ENCODE measurements around the gene GRIK3. TPM values are rescaled to one million over a fixed set of nuclear protein-coding genes. Genes with fewer than 3 reads are reported as not detected.

The GRIK3 gene
- total RNA-seq, 2 donors from 2014 or later: 0.14 TPM

DNA sequence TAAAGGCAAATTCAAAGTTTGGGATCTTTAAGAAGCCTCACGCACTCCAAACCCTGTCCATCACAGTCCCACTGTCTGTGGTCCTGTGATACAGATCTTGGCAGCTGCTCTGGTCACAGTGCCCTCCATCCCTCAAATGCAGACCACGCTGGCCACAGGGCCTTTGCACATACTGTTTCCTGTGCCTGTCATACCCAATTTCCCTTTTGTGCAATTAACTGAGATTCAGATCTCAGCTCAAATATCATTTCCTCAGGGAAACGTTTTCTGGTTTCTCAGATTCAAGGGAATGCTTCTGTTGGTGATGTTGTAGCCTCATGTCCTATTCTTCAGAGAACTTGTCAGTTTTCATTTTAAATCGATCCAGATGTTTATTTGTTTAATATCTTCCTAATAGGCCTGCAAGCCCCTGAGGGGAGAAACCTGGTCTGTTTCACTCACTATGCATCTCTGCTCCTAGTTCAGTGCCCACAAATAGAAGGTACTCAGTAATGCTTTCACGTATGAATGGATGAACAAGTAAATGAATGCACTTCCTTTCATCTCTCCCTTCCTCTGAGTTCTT lies 24.2 kb upstream of the GRIK3 start:
- H3K36me3 ChIP-seq: no peaks in the 10 kb centered on the region
- H3K4me1 ChIP-seq (ENCODE audit: control insufficient read depth in 1 of 2, low read depth in 2 of 2): no peaks in the 10 kb centered on the region
- H3K4me3 ChIP-seq: no peak overlapping the region
- TF ChIP-seq CTCF (IDR thresholded peaks at IDR 0.05): no peak
- H3K9me3 ChIP-seq: no peaks in the 10 kb centered on the region
- no peak for ATAC-seq (ENCODE audit: insufficient number of reproducible peaks, low FRiP score, low read depth)
- no peaks in the 10 kb centered on the region for H3K27me3 ChIP-seq (replicated peaks; ENCODE audit: insufficient read depth)
- no peak overlapping the region for H3K27ac ChIP-seq
- no peak for DNase-seq (ENCODE audit: low spot score)

DNA sequence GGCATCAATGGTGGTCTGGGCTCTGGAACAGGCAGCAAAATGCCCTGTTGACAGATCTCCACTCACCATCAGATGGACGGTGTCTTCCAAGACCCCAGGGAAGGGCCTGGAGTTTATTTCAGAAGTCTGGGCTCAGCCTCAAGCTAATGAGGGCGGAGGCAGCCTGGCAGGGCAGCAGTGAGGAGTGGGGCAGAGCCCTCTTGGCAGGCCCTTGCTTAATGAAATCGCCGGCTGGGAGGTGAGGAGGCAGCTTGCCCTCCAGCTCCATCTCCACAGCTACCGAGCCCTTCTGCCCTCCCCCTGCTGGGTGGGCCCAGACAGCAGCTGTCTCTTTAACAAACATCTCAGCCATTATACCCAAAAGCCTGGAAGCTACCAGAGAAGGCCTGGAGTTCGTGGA lies 22.0 kb upstream of the GRIK3 start:
- H3K27me3 ChIP-seq (replicated peaks; ENCODE audit: insufficient read depth): no peaks in the 10 kb centered on the region
- ATAC-seq (ENCODE audit: insufficient number of reproducible peaks, low FRiP score, low read depth) (no peak), DNase-seq (ENCODE audit: low spot score) (no peak)
- H3K36me3 ChIP-seq: no peaks in the 10 kb centered on the region
- no peak overlapping the region for H3K27ac ChIP-seq
- H3K4me3 ChIP-seq: no peak overlapping the region
- no peaks in the 10 kb centered on the region for H3K9me3 ChIP-seq
- no peaks in the 10 kb centered on the region for H3K4me1 ChIP-seq (ENCODE audit: control insufficient read depth in 1 of 2, low read depth in 2 of 2)
- TF ChIP-seq CTCF (IDR thresholded peaks at IDR 0.05): no peak

DNA sequence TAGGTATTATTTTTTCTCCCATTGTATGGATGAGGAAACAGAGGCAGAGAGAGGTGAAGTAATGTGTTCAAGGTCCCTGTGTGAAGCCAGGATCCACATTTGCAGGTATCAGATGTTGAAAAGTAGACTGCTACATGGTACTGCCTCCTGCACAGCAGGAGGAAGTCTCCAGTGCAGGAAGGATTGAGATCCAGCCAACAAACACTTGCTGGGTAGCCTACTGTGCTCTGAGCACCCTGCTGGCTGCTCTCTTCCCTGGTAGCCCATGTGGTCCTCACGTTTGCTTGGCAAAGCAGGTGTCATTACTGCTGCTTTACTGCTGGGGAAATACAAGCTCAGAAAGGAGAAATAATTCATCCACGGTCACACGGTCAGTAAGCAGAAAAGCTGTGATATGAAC lies 21.3 kb upstream of the GRIK3 start:
- ATAC-seq (ENCODE audit: insufficient number of reproducible peaks, low FRiP score, low read depth): no peak
- Histone ChIP-seq H3K9me3 (no peaks in the 10 kb centered on the region), H3K36me3 (no peaks in the 10 kb centered on the region), H3K4me1 (ENCODE audit: control insufficient read depth in 1 of 2, low read depth in 2 of 2) (no peaks in the 10 kb centered on the region), H3K27ac (no peak overlapping the region), H3K27me3 (replicated peaks; ENCODE audit: insufficient read depth) (no peaks in the 10 kb centered on the region), H3K4me3 (no peak overlapping the region)
- TF ChIP-seq CTCF (IDR thresholded peaks at IDR 0.05): no peak
- DNase-seq (ENCODE audit: low spot score): no peak

DNA sequence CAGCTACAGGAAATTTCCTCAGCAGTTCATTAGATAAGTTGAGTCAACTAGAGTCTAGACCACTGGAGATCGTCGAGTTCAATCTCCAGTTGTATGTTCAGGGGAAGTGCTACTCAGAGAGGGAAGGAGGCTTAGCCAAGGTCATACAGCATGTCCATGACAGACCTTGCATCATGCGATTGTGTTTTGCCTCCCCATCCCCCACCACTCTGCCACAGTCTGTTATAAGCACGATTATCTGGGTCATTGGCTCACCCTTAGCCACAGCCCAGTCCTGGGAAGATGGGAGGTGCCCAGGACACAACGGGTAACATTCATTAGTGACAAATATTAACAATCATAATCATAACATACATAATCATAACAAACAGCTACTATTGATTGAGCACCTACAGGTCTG lies 18.9 kb upstream of the GRIK3 start:
- ATAC-seq (ENCODE audit: insufficient number of reproducible peaks, low FRiP score, low read depth) (no peak), DNase-seq (ENCODE audit: low spot score) (no peak)
- no peaks in the 10 kb centered on the region for H3K27me3 ChIP-seq (replicated peaks; ENCODE audit: insufficient read depth)
- no peak overlapping the region for H3K27ac ChIP-seq
- H3K36me3 ChIP-seq: no peaks in the 10 kb centered on the region
- no peak for TF ChIP-seq CTCF (IDR thresholded peaks at IDR 0.05)
- H3K9me3 ChIP-seq: no peaks in the 10 kb centered on the region
- H3K4me1 ChIP-seq (ENCODE audit: control insufficient read depth in 1 of 2, low read depth in 2 of 2): no peaks in the 10 kb centered on the region
- H3K4me3 ChIP-seq: no peak overlapping the region

DNA sequence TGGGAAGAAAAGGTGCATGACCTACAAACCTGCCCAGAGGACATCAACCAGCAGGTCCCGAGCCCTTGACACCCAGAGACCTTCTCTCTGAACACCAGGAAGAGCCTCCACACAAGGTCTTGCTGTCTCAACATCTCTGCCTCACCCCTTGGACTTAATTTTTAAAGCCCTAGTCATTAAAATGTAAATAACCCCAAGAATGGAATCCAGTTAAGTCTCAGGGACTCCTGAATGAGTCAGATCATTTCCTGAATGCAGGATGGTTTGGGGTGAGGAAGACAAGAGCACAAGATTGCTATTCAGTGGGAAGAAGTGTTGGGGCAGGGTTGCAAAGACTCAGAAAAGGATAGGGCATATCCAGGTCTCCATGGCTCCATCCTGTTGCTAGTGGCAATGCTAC lies 17.8 kb upstream of the GRIK3 start:
- H3K9me3 ChIP-seq: no peaks in the 10 kb centered on the region
- no peaks in the 10 kb centered on the region for H3K36me3 ChIP-seq
- DNase-seq (ENCODE audit: low spot score) (no peak), ATAC-seq (ENCODE audit: insufficient number of reproducible peaks, low FRiP score, low read depth) (no peak)
- no peaks in the 10 kb centered on the region for H3K27me3 ChIP-seq (replicated peaks; ENCODE audit: insufficient read depth)
- H3K4me3 ChIP-seq: no peak overlapping the region
- H3K27ac ChIP-seq: no peak overlapping the region
- no peaks in the 10 kb centered on the region for H3K4me1 ChIP-seq (ENCODE audit: control insufficient read depth in 1 of 2, low read depth in 2 of 2)
- no peak for TF ChIP-seq CTCF (IDR thresholded peaks at IDR 0.05)

Measured in thoracic aorta (tissue), 2 donors.